GM12878 (cell line): ENCODE measurements around the gene TBCD. TPM values are rescaled to one million over a fixed set of nuclear protein-coding genes. Genes with fewer than 3 reads are reported as not detected.

Experiments
- HDAC6 ChIP-seq: fragments of 200-600 bp; sonication (generic); IDR thresholded peaks from one replicate; pipeline ENCODE4 v1.8.0; 2017; ENCODE audit warnings: antibody characterized with exemption; ENCODE audit not compliant: unreplicated experiment
- IKZF1 ChIP-seq: fragments of 450-650 bp; conservative IDR thresholded peaks from 2 replicates; pipeline ENCODE4 v1.6.1; 2017; ENCODE audit warnings: antibody characterized with exemption, mild to moderate bottlenecking
- IKZF2 ChIP-seq, 2 experiments: fragments of 450-650 bp; IDR thresholded peaks; 2 replicates each; pipeline ENCODE4 v1.6.1; 2017; ENCODE audit warnings: mild to moderate bottlenecking in 2 of 2, moderate library complexity in 2 of 2
- MTA2 ChIP-seq: fragments of 450-650 bp; IDR thresholded peaks from 2 replicates; pipeline ENCODE4 v1.6.1; 2016; ENCODE audit warnings: low read depth, mild to moderate bottlenecking, moderate library complexity
- MYC ChIP-seq: IDR thresholded peaks from 2 replicates; pipeline ENCODE4 v1.6.1; 2011; ENCODE audit warnings: mild to moderate bottlenecking, low read length, moderate library complexity, inconsistent platforms; ENCODE audit not compliant: insufficient read depth, insufficient replicate concordance, insufficient read length, severe bottlenecking
- NR2F1 ChIP-seq: fragments of 450-650 bp; conservative IDR thresholded peaks from 2 replicates; pipeline ENCODE4 v1.6.1; 2017; ENCODE audit warnings: mild to moderate bottlenecking
- POLR2AphosphoS5 ChIP-seq: IDR thresholded peaks from 2 replicates; pipeline ENCODE4 v1.6.1; 2011; ENCODE audit warnings: mild to moderate bottlenecking, low read length, inconsistent platforms
- POU2F2 ChIP-seq: IDR thresholded peaks from 3 replicates; pipeline ENCODE4 v1.6.1; 2011; ENCODE audit warnings: low read depth, mild to moderate bottlenecking, low read length, borderline replicate concordance
- RAD51 ChIP-seq: fragments of 450-650 bp; IDR thresholded peaks from 2 replicates; pipeline ENCODE4 v1.6.1; 2016; ENCODE audit warnings: moderate library complexity, mild to moderate bottlenecking, inconsistent platforms
- SPI1 ChIP-seq: IDR thresholded peaks from 2 replicates; pipeline ENCODE4 v1.6.1; 2011; ENCODE audit warnings: low read depth, mild to moderate bottlenecking, low read length, moderate library complexity, borderline replicate concordance; ENCODE audit not compliant: insufficient read depth
- STAT3 ChIP-seq: IDR thresholded peaks from 2 replicates; pipeline ENCODE4 v1.6.1; 2011; ENCODE audit warnings: low read depth, low read length, improper control_type of control experiment
- TBL1XR1 ChIP-seq: IDR thresholded peaks from 2 replicates; pipeline ENCODE4 v1.6.1; 2012; ENCODE audit warnings: low read depth, low read length, improper control_type of control experiment
- TCF7 ChIP-seq: IDR thresholded peaks from 2 replicates; pipeline ENCODE4 v1.6.1; 2014; ENCODE audit warnings: antibody characterized with exemption, borderline replicate concordance
- YBX1 ChIP-seq: fragments of 450-650 bp; IDR thresholded peaks from 2 replicates; pipeline ENCODE4 v1.6.1; 2016; ENCODE audit warnings: antibody characterized with exemption
- ZBED1 ChIP-seq: IDR thresholded peaks from 2 replicates; pipeline ENCODE4 v1.6.1; 2016; ENCODE audit warnings: borderline replicate concordance
- ZNF274 ChIP-seq: IDR thresholded peaks from one replicate; pipeline ENCODE4 v1.8.0; 2011; ENCODE audit not compliant: insufficient read length, insufficient read depth
- polyA plus RNA-seq, 11 experiments: library from polyadenylated mRNA; depleted of rRNA in 4 of 11; unstranded in 6 of 11; stranded (reverse) in 5 of 11; fragments of >200 nt; fragmentation: Nextera tagmentation in 4 of 11; fragmentation: Illumina TruSeq in 1 of 11; extraction: Ambion mirVana in 4 of 11; extraction: Trizol in 1 of 11; gene quantifications; 1 replicate in 1 of 11; 2 replicates in 10 of 11; pipeline versions ENCODE4 v1.2.1 to v1.2.3, GENCODE V29; 2011 to 2016; ENCODE audit warnings: inconsistent platforms in 2 of 11, missing spikeins in 2 of 11, low read depth in 1 of 11
- total RNA-seq, 4 experiments: library from RNA; depleted of rRNA in 3 of 4; stranded (reverse); fragments of >200 nt in 3 of 4; fragmentation: Illumina TruSeq in 1 of 4; extraction: Trizol in 1 of 4; gene quantifications; 2 replicates each; pipeline versions ENCODE4 v1.2.1 to v1.2.3, GENCODE V29; 2013 to 2021
- TF ChIP-seq, protein P1 (sequence below): fragments of 450-650 bp; formaldehyde crosslinking; IDR thresholded peaks from 2 replicates; pipeline ENCODE4 v1.4.0; 2020; ENCODE audit warnings: mild to moderate bottlenecking, moderate library complexity
- TF ChIP-seq, protein P2 (sequence below): IDR thresholded peaks from 2 replicates; pipeline ENCODE4 v1.6.1; 2012; ENCODE audit warnings: low read depth, low read length, improper control_type of control experiment
- TF ChIP-seq, protein P3 (sequence below): fragments of 450-650 bp; IDR thresholded peaks from 2 replicates; pipeline ENCODE4 v1.6.1; 2017; ENCODE audit warnings: borderline replicate concordance
- TF ChIP-seq, protein P4 (sequence below): IDR thresholded peaks from 2 replicates; pipeline ENCODE4 v1.6.1; 2012; ENCODE audit warnings: improper control_type of control experiment, low read depth, low read length; ENCODE audit not compliant: insufficient replicate concordance

TBCD gene
- total and polyA plus RNA-seq, 10 of the 15 experiments (the other 5 are each of a cell fraction or from before 2014, with no cell fraction given), result 10.3 to 114 (median 52.4) TPM

DNA sequence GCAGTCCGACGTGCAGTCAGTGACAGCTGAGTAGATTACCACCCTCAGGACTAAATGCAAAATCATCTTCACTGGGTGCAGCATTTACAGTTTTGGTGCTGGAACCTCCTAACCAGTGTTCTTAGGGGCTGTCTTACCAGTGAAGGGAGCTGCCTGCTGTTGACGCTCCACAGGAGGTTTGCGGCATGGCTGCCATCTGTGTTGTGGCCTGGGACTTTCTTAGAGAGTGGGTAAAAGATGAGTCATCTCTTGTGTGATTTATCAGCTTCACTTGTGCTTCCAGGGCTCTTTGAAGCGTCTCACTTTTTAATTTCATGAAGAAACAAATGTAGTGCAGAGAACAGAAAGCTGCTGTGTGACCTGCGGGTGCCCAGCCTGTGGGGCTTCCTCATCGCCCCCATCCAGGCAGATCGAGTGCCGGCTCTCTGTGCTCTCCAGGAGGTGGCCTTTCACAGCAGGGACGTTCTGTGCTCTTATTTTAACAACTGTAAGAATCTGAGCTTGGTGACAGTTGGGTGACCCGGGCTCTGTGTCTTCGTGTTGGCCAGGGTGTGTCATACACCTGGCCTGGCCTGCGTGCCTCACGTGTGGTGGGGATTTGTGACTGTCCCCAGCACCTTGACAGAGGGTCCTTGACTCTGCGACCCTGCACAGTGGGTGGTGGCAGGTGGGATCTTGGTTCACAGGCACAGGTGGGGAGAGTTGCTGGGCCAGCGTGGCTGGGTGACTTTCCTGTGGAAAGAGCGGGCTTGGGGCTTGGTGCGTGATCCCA is 112.3 kb downstream of the TBCD start (continued):
- TF ChIP-seq, protein P1, sequence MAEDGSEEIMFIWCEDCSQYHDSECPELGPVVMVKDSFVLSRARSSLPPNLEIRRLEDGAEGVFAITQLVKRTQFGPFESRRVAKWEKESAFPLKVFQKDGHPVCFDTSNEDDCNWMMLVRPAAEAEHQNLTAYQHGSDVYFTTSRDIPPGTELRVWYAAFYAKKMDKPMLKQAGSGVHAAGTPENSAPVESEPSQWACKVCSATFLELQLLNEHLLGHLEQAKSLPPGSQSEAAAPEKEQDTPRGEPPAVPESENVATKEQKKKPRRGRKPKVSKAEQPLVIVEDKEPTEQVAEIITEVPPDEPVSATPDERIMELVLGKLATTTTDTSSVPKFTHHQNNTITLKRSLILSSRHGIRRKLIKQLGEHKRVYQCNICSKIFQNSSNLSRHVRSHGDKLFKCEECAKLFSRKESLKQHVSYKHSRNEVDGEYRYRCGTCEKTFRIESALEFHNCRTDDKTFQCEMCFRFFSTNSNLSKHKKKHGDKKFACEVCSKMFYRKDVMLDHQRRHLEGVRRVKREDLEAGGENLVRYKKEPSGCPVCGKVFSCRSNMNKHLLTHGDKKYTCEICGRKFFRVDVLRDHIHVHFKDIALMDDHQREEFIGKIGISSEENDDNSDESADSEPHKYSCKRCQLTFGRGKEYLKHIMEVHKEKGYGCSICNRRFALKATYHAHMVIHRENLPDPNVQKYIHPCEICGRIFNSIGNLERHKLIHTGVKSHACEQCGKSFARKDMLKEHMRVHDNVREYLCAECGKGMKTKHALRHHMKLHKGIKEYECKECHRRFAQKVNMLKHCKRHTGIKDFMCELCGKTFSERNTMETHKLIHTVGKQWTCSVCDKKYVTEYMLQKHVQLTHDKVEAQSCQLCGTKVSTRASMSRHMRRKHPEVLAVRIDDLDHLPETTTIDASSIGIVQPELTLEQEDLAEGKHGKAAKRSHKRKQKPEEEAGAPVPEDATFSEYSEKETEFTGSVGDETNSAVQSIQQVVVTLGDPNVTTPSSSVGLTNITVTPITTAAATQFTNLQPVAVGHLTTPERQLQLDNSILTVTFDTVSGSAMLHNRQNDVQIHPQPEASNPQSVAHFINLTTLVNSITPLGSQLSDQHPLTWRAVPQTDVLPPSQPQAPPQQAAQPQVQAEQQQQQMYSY, result no peak
- TF ChIP-seq POU2F2 (peak; percentile 68; the same call in 2 of the 3 replicates), IKZF1 (peak; percentile 76), TBL1XR1 (peak; percentile 82), YBX1 (no peak), NR2F1 (peak; percentile 53; the same call in 1 of the 2 replicates), HDAC6 (no peak), IKZF2 (IDR thresholded peaks at IDR 0.05) (peak; percentile 79 to 89; a peak in 3 of 4 replicates), TCF7 (no peak; the same call in 1 of the 2 replicates), SPI1 (0 out of 2 replicates have a peak, but pooled peaks have one; percentile 20), ZNF274 (no peak), STAT3 (no peak; the same call in 1 of the 2 replicates), POLR2AphosphoS5 (peak; percentile 73), MTA2 (peak; percentile 84), MYC (no peak), RAD51 (no peak), ZBED1 (peak; percentile 64; the same call in 1 of the 2 replicates)
- TF ChIP-seq, protein P2, sequence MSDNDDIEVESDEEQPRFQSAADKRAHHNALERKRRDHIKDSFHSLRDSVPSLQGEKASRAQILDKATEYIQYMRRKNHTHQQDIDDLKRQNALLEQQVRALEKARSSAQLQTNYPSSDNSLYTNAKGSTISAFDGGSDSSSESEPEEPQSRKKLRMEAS, result no peak; the same call in 1 of the 2 replicates
- TF ChIP-seq, protein P3, sequence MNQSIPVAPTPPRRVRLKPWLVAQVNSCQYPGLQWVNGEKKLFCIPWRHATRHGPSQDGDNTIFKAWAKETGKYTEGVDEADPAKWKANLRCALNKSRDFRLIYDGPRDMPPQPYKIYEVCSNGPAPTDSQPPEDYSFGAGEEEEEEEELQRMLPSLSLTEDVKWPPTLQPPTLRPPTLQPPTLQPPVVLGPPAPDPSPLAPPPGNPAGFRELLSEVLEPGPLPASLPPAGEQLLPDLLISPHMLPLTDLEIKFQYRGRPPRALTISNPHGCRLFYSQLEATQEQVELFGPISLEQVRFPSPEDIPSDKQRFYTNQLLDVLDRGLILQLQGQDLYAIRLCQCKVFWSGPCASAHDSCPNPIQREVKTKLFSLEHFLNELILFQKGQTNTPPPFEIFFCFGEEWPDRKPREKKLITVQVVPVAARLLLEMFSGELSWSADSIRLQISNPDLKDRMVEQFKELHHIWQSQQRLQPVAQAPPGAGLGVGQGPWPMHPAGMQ, result no peak
- TF ChIP-seq, protein P4, sequence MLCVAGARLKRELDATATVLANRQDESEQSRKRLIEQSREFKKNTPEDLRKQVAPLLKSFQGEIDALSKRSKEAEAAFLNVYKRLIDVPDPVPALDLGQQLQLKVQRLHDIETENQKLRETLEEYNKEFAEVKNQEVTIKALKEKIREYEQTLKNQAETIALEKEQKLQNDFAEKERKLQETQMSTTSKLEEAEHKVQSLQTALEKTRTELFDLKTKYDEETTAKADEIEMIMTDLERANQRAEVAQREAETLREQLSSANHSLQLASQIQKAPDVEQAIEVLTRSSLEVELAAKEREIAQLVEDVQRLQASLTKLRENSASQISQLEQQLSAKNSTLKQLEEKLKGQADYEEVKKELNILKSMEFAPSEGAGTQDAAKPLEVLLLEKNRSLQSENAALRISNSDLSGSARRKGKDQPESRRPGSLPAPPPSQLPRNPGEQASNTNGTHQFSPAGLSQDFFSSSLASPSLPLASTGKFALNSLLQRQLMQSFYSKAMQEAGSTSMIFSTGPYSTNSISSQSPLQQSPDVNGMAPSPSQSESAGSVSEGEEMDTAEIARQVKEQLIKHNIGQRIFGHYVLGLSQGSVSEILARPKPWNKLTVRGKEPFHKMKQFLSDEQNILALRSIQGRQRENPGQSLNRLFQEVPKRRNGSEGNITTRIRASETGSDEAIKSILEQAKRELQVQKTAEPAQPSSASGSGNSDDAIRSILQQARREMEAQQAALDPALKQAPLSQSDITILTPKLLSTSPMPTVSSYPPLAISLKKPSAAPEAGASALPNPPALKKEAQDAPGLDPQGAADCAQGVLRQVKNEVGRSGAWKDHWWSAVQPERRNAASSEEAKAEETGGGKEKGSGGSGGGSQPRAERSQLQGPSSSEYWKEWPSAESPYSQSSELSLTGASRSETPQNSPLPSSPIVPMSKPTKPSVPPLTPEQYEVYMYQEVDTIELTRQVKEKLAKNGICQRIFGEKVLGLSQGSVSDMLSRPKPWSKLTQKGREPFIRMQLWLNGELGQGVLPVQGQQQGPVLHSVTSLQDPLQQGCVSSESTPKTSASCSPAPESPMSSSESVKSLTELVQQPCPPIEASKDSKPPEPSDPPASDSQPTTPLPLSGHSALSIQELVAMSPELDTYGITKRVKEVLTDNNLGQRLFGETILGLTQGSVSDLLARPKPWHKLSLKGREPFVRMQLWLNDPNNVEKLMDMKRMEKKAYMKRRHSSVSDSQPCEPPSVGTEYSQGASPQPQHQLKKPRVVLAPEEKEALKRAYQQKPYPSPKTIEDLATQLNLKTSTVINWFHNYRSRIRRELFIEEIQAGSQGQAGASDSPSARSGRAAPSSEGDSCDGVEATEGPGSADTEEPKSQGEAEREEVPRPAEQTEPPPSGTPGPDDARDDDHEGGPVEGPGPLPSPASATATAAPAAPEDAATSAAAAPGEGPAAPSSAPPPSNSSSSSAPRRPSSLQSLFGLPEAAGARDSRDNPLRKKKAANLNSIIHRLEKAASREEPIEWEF, result peak; percentile 60
